Measurements from ENCODE around the gene ADAMTS3.

Gene ADAMTS3

DNA sequence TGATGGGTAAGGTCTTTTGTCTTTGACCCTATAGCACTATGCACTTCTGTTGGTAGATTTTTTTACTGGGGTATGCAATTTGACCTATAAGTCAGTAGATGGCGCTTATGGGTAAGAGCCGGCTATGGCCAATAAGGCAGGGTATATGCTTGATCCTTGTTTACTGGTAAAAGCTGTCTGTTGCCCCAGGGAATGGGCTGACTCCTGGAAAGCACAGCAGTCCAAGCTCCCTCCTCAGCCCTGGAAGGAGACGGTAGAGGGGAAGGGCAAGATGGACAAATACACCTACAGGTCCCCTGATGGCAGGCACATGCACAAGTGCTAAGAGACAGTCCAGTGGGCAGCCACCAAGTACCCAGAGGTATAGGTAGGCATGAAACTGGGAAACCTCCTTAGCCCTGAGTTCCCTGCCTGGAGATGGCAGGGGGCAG, 63.7 kb downstream of the ADAMTS3 start:
- H3K9ac ChIP-seq (ENCODE audit: low read depth, low read length, poor library complexity, severe bottlenecking), result no peak overlapping the region
- no peak overlapping the region for H3K4me3 ChIP-seq (ENCODE audit: low read length, poor library complexity, severe bottlenecking)
- no peaks in the 10 kb centered on the region for H3K4me1 ChIP-seq (ENCODE audit: insufficient read depth, low read length, poor library complexity, severe bottlenecking)
- no peaks in the 10 kb centered on the region for H3K36me3 ChIP-seq (ENCODE audit: insufficient read depth, low read length)
- H3F3A ChIP-seq (ENCODE audit: low read depth), result no peaks in the 10 kb centered on the region
- no peak overlapping the region for H3K4me2 ChIP-seq (ENCODE audit: low read depth, low read length, poor library complexity, severe bottlenecking)
- no peak overlapping the region; the same call in 1 of the 2 replicates for H2AFZ ChIP-seq (ENCODE audit: low read length)
- no peaks in the 10 kb centered on the region for H3K9me2 ChIP-seq (replicated peaks; ENCODE audit: low read depth, low read length)
- H3K79me2 ChIP-seq (ENCODE audit: insufficient read depth, low read length), result no peaks in the 10 kb centered on the region
- H3K9me3 ChIP-seq (ENCODE audit: insufficient read depth, low read depth, low read length), result no peaks in the 10 kb centered on the region
- no peak for TF ChIP-seq EZH2phosphoT487 (IDR thresholded peaks at IDR 0.05; ENCODE audit: borderline replicate concordance)
- peak; percentile 77 for TF ChIP-seq CTCF (conservative IDR thresholded peaks at IDR 0.05; ENCODE audit: low read length)
- H4K20me1 ChIP-seq (ENCODE audit: insufficient read depth, low read length, poor library complexity, severe bottlenecking), result no peaks in the 10 kb centered on the region
- H3K27me3 ChIP-seq (ENCODE audit: insufficient read depth, low read length, poor library complexity, severe bottlenecking), result no peaks in the 10 kb centered on the region

DNA sequence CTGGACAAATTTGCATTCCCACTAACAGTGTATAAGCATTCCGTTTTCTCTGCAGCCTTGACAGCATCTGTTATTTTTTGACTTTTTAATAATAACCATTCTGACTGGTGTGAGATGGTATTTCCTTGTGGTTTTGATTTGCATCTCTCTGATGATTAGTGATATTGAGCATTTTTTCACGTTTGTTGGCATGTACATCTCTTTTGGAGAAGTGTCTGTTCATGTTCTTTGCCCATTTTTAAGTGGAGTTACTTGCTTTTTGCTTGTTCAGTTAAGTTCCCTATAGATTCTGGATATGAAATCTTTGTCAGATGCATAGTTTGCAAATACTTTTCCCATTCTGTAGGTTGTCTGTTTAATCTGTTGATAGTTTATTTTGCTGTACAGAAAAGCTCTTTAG, 68.8 kb downstream of the ADAMTS3 start:
- Histone ChIP-seq H2AFZ (ENCODE audit: low read length) (no peak overlapping the region), H3F3A (ENCODE audit: low read depth) (no peaks in the 10 kb centered on the region), H3K4me1 (ENCODE audit: insufficient read depth, low read length, poor library complexity, severe bottlenecking) (no peaks in the 10 kb centered on the region), H3K27me3 (ENCODE audit: insufficient read depth, low read length, poor library complexity, severe bottlenecking) (no peaks in the 10 kb centered on the region), H3K9me3 (ENCODE audit: insufficient read depth, low read depth, low read length) (no peaks in the 10 kb centered on the region), H3K4me2 (ENCODE audit: low read depth, low read length, poor library complexity, severe bottlenecking) (no peak overlapping the region), H3K79me2 (ENCODE audit: insufficient read depth, low read length) (no peaks in the 10 kb centered on the region), H4K20me1 (ENCODE audit: insufficient read depth, low read length, poor library complexity, severe bottlenecking) (no peaks in the 10 kb centered on the region), H3K36me3 (ENCODE audit: insufficient read depth, low read length) (no peaks in the 10 kb centered on the region), H3K9me2 (replicated peaks; ENCODE audit: low read depth, low read length) (no peaks in the 10 kb centered on the region), H3K4me3 (ENCODE audit: low read length, poor library complexity, severe bottlenecking) (no peak overlapping the region), H3K9ac (ENCODE audit: low read depth, low read length, poor library complexity, severe bottlenecking) (no peak overlapping the region)
- TF ChIP-seq CTCF (conservative IDR thresholded peaks at IDR 0.05; ENCODE audit: low read length) (no peak), EZH2phosphoT487 (IDR thresholded peaks at IDR 0.05; ENCODE audit: borderline replicate concordance) (no peak)

DNA sequence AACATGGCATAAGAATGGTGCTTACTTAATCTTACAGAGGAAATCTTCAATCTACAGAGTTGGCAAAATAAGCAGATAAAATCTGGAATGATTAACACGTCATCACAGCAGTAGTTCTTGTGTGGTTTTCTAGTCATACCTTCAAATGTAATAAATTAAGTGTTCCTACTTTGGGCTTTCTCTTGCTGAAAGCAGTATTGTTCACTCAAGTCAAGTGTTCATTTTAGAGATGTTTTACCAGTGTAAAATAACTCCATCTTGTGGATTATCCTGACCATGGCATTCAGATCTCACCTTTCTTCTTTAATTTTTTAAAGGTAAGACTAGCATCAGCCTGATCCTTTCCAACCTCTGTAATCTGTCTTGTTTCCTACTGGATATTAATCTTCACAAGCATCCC, 72.9 kb downstream of the ADAMTS3 start:
- TF ChIP-seq CTCF (conservative IDR thresholded peaks at IDR 0.05; ENCODE audit: low read length) (peak; percentile 30), EZH2phosphoT487 (IDR thresholded peaks at IDR 0.05; ENCODE audit: borderline replicate concordance) (no peak)
- no peaks in the 10 kb centered on the region for H3K9me3 ChIP-seq (ENCODE audit: insufficient read depth, low read depth, low read length)
- H3K4me3 ChIP-seq (ENCODE audit: low read length, poor library complexity, severe bottlenecking), result no peak overlapping the region

More for the DNA sequence above, 72.9 kb downstream of the ADAMTS3 start:
- Histone ChIP-seq H2AFZ (ENCODE audit: low read length) (no peak overlapping the region), H3K4me2 (ENCODE audit: low read depth, low read length, poor library complexity, severe bottlenecking) (no peak overlapping the region), H3K9me2 (replicated peaks; ENCODE audit: low read depth, low read length) (no peaks in the 10 kb centered on the region), H3K27me3 (ENCODE audit: insufficient read depth, low read length, poor library complexity, severe bottlenecking) (no peaks in the 10 kb centered on the region), H3K36me3 (ENCODE audit: insufficient read depth, low read length) (no peaks in the 10 kb centered on the region), H3K79me2 (ENCODE audit: insufficient read depth, low read length) (no peaks in the 10 kb centered on the region), H3K4me1 (ENCODE audit: insufficient read depth, low read length, poor library complexity, severe bottlenecking) (no peaks in the 10 kb centered on the region), H3K9ac (ENCODE audit: low read depth, low read length, poor library complexity, severe bottlenecking) (no peak overlapping the region), H4K20me1 (ENCODE audit: insufficient read depth, low read length, poor library complexity, severe bottlenecking) (no peaks in the 10 kb centered on the region), H3F3A (ENCODE audit: low read depth) (no peaks in the 10 kb centered on the region)
